Activated CD8-positive, alpha-beta T cell treated with anti-CD3 and anti-CD28 coated beads, Interleukin-2, amount 10 ng/mL, durations not matched to agents 7 days and 5 days (primary cell): Measurements from ENCODE around the gene ITPRIPL2. TPM values are rescaled to one million over a fixed set of nuclear protein-coding genes. Genes with fewer than 3 reads are reported as not detected.

Source experiments
- ATAC-seq: fragments of 150-1000 bp; cut with Tn5 transposase; one replicate; pipeline ENCODE4 v1.10.0; 2021; ENCODE audit warnings: moderate library complexity
- CTCF ChIA-PET: fragments of 350-600 bp; sonication (Branson Sonifier 250); formaldehyde crosslinking; loops from one replicate; lab custom pipeline; 2021; ENCODE audit warnings: antibody characterized with exemption; lab: Charles Lee
- POLR2A ChIA-PET: fragments of 350-600 bp; sonication (Branson Sonifier 250); formaldehyde crosslinking; loops from one replicate; lab custom pipeline; 2021; ENCODE audit warnings: antibody characterized with exemption; lab: Charles Lee
- DNase-seq: peaks from one replicate; pipeline ENCODE4 v3.0.0-alpha.2; 2020
- H3K27ac Mint-ChIP-seq: one replicate; pipeline ENCODE4 v1.8.0; 2021; ENCODE audit warnings: mild to moderate bottlenecking, mixed read lengths
- H3K27me3 Mint-ChIP-seq: one replicate; pipeline ENCODE4 v1.8.0; 2021; ENCODE audit warnings: low read depth, mixed read lengths
- H3K36me3 Mint-ChIP-seq: one replicate; pipeline ENCODE4 v1.8.0; 2021; ENCODE audit warnings: low read depth, mixed read lengths
- H3K4me1 Mint-ChIP-seq: one replicate; pipeline ENCODE4 v1.8.0; 2021; ENCODE audit warnings: low read depth, mixed read lengths
- H3K4me3 Mint-ChIP-seq: one replicate; pipeline ENCODE4 v1.8.0; 2021; ENCODE audit warnings: mild to moderate bottlenecking, mixed read lengths
- H3K9me3 Mint-ChIP-seq: one replicate; pipeline ENCODE4 v1.8.0; 2022; ENCODE audit warnings: mixed read lengths; ENCODE audit not compliant: insufficient read depth
- total RNA-seq, 2 experiments: library from RNA; stranded (reverse); gene quantifications; one replicate each; pipeline ENCODE4 v1.2.3, GENCODE V29; 2021

ITPRIPL2 gene
- 1 to 10 TPM; 2.3 TPM for total RNA-seq

DNA sequence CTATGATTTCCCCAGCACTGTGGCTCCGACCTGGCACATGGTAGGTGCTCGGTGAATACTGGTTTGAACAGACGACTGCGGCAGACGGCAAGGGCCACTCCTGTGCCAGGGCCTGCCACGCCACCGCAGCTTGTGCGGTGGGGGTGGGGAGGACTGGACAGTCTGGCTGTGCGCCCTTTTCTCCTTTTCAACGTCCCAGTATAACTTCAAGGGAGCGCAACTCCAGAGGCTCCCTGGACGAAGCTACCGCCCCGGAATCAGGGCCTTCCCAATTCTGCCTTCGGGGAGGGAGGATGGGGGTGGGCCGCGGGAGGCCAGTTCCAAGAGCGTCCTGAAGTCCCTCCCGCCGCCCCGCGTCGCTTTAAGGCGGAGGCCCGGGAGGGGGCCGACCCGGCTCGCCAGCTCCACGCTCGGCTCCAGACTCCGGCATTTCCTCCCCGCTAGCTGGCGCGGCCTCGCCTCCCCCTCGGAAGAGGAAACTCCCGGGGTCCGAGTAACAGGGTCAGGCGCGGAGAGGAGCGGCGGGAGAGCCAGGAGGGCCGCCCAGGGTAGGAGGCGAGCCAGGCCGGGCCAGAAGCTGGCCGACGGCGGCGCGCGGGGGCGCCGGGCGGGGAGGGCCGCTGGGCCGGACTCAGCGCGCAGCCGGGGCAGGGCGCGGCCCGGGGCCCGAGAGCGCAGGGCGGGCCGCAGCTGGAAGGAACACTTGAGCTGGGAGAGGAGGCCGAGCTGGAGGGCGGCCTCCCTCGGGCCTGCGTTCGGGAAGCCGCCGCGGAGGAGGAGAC lies at the start of gene ITPRIPL2:
ITPRIPL2 (plus strand) TSS at position 388 of the 782 bp plus-strand sequence. CDS start 498 bp downstream, outside the sequence.
- H3K27ac Mint-ChIP-seq, result peak within 1 kb of the TSS; percentile 28
- DNase-seq, result peak; percentile 24

DNA sequence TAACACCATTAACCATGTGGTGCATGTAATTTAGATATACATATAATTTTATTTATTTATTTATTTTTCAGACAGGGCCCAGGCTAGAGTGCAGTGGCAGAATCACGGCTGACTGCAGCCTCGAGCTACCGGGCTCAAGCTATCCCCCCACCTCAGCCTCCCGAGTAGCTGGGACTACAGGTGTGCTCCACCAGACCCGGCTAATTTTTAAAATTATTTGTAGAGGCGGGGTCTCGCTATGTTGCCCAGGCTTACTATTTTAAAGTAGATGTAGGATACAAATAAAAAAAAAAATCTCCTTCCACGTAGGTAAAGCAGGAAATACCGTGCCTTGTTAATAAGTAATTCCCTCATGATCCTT lies 46.8 kb upstream of the ITPRIPL2 start:
- peak overlapping the region; percentile 97 for H3K27ac Mint-ChIP-seq
- DNase-seq, result no peak
- peak overlapping the region; percentile 89 for H3K4me3 Mint-ChIP-seq
- no peaks in the 10 kb centered on the region for H3K27me3 Mint-ChIP-seq
- peaks cover 21% of the 10 kb centered on the region for H3K4me1 Mint-ChIP-seq
- no peaks in the 10 kb centered on the region for H3K36me3 Mint-ChIP-seq
- CTCF ChIA-PET, result interaction anchor here (1.0 kb wide), 3 partner anchors 19 to 488 kb away, joined by 3 to 7 read pairs (median 5); partner anchors contain the start of genes CCP110 and VPS35L
- no peaks in the 10 kb centered on the region for H3K9me3 Mint-ChIP-seq
- POLR2A ChIA-PET, result interaction anchor here (0.7 to 1.2 kb wide), 6 partner anchors 9 to 1675 kb away, joined by 3 to 4 read pairs (median 4); partner anchors contain the start of genes ARL6IP1, CCP110, RPS15A and THUMPD1
- ATAC-seq, result no peak

More for the DNA sequence above, at the start of gene ITPRIPL2:
- peaks cover 22% of the 10 kb centered on the region for H3K27me3 Mint-ChIP-seq
- no peaks in the 10 kb centered on the region for H3K9me3 Mint-ChIP-seq
- H3K36me3 Mint-ChIP-seq, result no peaks in the 10 kb centered on the region
- ChIA-PET POLR2A (no interaction called here), CTCF (no interaction called here)
- peaks cover 21% of the 10 kb centered on the region for H3K4me1 Mint-ChIP-seq
- ATAC-seq, result peak; percentile 54
- H3K4me3 Mint-ChIP-seq, result peak within 1 kb of the TSS; percentile 64

DNA sequence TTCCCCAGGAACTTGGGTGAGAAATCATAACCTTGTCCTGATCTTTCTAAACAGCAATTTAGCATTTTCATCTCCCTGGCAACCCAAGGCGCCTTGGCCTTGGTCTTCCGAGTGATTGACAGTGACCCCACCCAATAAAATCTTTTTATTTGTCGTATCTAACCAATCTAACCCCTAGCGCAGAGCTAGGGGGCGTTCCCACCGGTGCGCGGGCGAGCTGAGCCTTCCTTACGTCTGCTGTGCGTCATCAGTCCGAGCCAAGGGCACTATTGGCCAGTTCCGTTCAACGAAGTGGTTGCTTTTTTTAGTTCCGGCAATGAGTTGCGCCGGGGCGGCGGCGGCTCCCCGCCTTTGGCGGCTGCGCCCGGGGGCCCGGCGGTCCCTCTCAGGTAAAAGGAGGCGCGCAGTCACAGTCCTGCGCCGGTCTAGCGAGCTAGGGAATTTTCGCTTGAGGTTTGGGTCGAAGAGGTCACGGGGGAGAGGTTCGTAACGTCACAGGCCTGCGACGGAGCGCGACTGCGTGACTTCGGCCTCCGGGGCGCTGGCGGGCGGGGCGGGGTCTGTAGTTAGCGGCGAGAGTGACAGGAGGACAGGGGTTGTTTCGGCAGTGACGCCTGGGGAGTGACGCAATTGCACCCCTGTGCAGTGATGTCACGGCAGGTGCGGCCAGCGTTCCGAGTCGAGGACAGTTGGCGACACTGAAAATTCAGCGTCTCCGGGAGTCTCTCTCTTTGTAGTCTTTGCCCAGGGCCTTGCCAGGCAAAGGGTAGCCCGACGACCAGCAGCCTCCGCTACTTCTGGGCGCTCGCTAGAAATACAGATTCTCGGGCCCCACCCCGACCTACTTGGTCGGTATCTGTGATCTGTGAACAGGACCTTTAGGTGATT lies 46.2 kb upstream of the ITPRIPL2 start, which contains the start of gene COQ7:
COQ7 (plus strand) TSS at position 266 of the 888 bp plus-strand sequence; CDS start at position 317, 51 bp downstream.
- ChIA-PET POLR2A (interaction anchor here (0.7 to 1.2 kb wide), 6 partner anchors 9 to 1674 kb away, joined by 3 to 4 read pairs (median 4); partner anchors contain the start of genes ARL6IP1, CCP110, RPS15A and THUMPD1), CTCF (interaction anchor here (0.7 to 1.0 kb wide), 5 partner anchors 18 to 488 kb away, joined by 3 to 7 read pairs (median 3); partner anchors contain the start of genes CCP110 and VPS35L)
- Mint-ChIP-seq H3K27ac (peak within 1 kb of the TSS; percentile 97), H3K27me3 (no peaks in the 10 kb centered on the region), H3K36me3 (no peaks in the 10 kb centered on the region), H3K9me3 (no peaks in the 10 kb centered on the region), H3K4me3 (peak within 1 kb of the TSS; percentile 89), H3K4me1 (peaks cover 21% of the 10 kb centered on the region)
- peak; percentile 94 for ATAC-seq
- DNase-seq, result peak; percentile 99

DNA sequence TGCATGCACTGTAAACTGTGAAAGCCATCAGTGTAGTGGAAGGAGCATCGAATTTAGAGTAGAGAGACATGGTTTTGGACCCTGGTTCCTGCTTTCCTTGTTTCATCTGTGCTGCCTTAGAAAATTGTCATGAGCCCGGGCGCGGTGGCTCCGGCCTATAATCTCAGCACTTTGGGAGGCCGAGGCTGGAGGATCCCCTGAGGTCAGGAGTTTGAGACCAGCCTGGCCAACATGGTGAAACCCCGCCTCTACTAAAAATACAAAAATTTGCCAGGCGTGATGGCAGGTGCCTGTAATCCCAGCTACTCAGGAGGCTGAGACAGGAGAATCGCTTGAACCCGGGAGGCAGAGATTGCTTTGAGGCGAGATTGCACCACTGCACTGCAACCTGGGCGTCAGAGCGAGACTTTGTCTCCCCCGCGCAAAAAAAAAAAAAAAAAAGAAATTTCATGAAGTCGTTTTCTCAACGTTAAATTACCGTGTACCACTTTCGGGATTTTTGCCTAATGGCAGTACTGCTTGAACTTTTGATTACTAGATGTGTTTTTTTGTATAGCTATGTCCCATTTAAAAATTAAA lies 45.4 kb upstream of the ITPRIPL2 start:
- CTCF ChIA-PET, result interaction anchor here (0.6 to 1.0 kb wide), 3 partner anchors 17 to 450 kb away, joined by 3 read pairs; no protein-coding TSS in a partner anchor
- Mint-ChIP-seq H3K4me3 (peak overlapping the region; percentile 89), H3K36me3 (no peaks in the 10 kb centered on the region), H3K27ac (peak overlapping the region; percentile 97), H3K4me1 (peaks cover 21% of the 10 kb centered on the region), H3K9me3 (no peaks in the 10 kb centered on the region), H3K27me3 (no peaks in the 10 kb centered on the region)
- POLR2A ChIA-PET, result interaction anchor here (0.6 to 1.2 kb wide), 3 partner anchors 19 to 487 kb away, joined by 3 to 4 read pairs (median 4); partner anchors contain the start of genes CCP110 and VPS35L
- ATAC-seq, result no peak
- DNase-seq, result no peak

DNA sequence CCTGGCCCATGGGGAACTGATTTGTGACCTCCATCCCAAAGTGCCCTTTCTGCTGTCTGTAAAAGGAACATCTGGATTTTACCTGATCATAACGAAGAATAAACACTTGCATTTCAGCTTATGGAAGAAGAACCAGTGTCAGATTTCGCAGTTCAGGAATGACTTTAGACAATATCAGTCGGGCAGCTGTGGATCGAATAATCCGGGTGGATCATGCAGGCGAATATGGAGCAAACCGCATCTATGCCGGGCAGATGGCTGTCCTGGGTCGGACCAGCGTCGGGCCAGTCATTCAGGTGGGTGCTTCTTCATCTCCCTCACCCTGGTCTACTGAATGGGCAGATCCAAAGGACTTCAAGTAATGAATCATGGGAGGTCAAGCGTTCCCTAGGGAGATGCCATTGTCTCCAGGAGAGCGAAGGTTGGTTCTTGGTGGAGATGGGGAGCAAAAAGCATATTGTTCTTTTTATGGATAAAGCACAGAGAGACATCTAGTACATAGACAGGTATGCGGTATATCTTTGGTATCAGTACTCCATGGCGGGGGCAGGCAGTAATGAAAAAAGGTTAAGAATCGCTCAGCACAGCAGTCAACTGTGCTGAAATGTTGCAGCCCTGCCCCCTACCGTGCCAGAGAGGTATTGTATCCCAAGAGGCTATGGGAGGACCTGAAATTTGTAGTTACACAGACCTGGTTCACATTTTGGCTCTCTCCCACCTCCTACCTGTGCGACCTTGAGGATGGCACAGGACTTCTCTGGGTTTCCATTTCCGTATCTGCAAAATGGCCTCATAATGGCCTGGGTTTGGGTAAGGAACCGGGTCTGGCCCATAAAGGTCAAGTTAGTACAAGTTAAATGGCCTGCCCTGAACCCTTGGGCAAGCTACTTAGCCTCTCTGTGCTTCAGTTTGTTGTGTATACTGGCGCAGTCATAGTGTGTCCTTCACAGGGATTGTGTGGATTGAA lies 41.7 kb upstream of the ITPRIPL2 start:
- no peaks in the 10 kb centered on the region for H3K9me3 Mint-ChIP-seq
- no peak overlapping the region for H3K4me3 Mint-ChIP-seq
- ChIA-PET POLR2A (no interaction called here), CTCF (interaction anchor here (1.0 to 1.3 kb wide), 3 partner anchors 9 to 89 kb away, joined by 3 to 7 read pairs (median 4); partner anchors contain the start of gene TMC7)
- H3K27me3 Mint-ChIP-seq, result no peaks in the 10 kb centered on the region
- ATAC-seq (no peak), DNase-seq (peak; percentile 72)
- peaks cover 9% of the 10 kb centered on the region for H3K36me3 Mint-ChIP-seq
- peaks cover 16% of the 10 kb centered on the region for H3K4me1 Mint-ChIP-seq
- no peak overlapping the region for H3K27ac Mint-ChIP-seq

DNA sequence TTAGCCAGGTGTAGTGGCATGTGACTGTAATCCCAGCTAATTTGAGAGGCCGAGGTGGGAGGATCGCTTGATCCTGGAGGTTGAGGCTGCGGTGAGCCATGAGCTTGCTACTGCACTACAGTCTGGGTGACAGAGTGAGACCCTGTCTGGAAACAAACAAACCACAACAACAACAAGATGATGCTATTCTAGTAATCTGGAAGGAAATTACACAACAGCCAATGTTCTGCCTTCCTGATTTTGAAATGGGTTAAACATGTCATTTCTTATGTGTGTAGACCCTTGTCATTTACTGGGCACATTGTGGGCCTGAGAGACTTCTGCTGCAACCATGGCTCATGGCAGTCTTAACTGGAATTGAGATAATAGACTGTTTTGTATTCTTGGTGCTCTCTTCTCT lies 40.4 kb upstream of the ITPRIPL2 start:
- no peak overlapping the region for H3K27ac Mint-ChIP-seq
- H3K9me3 Mint-ChIP-seq, result no peaks in the 10 kb centered on the region
- no peak overlapping the region for H3K4me3 Mint-ChIP-seq
- ATAC-seq (no peak), DNase-seq (no peak)
- CTCF ChIA-PET, result interaction anchor here (1.2 to 1.3 kb wide), 2 partner anchors 13 to 90 kb away, joined by 4 to 7 read pairs; partner anchors contain the start of gene TMC7
- peaks cover 9% of the 10 kb centered on the region for H3K4me1 Mint-ChIP-seq
- H3K36me3 Mint-ChIP-seq, result peaks cover 9% of the 10 kb centered on the region
- H3K27me3 Mint-ChIP-seq, result no peaks in the 10 kb centered on the region
- POLR2A ChIA-PET, result no interaction called here

DNA sequence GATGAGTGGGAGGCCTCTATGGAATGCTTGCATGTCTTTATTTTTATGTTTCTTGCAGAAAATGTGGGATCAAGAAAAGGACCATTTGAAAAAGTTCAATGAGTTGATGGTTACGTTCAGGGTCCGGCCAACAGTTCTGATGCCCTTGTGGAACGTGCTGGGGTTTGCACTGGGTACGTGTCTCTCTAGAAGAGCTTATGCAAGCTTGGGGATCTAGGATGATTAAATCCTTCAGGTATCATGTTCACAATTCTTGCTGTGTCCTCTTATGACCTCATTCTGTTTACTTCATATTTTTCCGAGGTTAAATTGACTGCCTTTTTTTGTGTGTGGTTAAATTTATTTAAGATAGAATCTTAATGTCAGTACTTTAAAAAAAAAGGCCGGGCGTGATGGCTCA lies 39.9 kb upstream of the ITPRIPL2 start:
- Mint-ChIP-seq H3K27ac (no peak overlapping the region), H3K9me3 (no peaks in the 10 kb centered on the region), H3K36me3 (peaks cover 12% of the 10 kb centered on the region), H3K4me1 (peaks cover 4% of the 10 kb centered on the region), H3K4me3 (no peak overlapping the region), H3K27me3 (no peaks in the 10 kb centered on the region)
- DNase-seq (no peak), ATAC-seq (no peak)
- CTCF ChIA-PET, result no interaction called here
- POLR2A ChIA-PET, result no interaction called here

DNA sequence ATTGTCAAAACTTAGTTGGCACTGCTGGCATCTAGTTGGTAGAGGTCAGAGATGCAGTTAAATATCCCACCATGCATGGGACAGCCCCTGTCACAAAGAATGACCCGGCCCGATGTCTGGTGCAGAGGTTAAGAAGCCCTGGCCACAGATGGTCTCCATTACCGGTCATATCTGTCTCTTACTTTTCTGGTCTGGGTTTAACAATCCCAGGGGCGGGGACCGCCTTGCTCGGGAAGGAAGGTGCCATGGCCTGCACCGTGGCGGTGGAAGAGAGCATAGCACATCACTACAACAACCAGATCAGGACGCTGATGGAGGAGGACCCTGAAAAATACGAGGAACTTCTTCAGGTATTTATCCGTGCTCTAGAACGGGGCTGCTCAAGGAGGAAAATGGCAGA lies 38.3 kb upstream of the ITPRIPL2 start:
- Mint-ChIP-seq H3K27ac (no peak overlapping the region), H3K9me3 (no peaks in the 10 kb centered on the region), H3K4me1 (no peaks in the 10 kb centered on the region), H3K27me3 (no peaks in the 10 kb centered on the region), H3K4me3 (no peak overlapping the region), H3K36me3 (peaks cover 17% of the 10 kb centered on the region)
- CTCF ChIA-PET, result no interaction called here
- no peak for ATAC-seq
- POLR2A ChIA-PET, result interaction anchor here (1.3 kb wide), 1 partner anchor 8 kb away, joined by 4 read pairs; the partner anchor contains the start of gene COQ7
- no peak for DNase-seq

DNA sequence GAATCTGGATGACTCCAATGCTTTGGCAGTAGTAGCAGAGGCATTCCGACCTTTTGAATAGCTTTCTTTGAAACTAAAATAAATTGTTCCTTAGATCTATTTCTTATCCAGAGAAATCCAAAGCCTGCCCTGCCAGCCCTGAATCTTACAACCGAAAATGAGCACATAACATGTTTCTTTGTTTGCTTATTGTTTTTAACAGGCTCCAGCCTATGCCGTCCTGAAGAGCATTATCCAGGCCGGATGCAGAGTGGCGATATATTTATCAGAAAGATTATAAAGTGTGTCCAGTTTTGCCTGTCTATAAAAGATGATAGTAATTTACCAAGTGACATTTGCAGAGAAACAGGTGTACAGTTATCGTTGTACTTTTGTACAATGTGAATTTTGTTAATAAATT lies 35.9 kb upstream of the ITPRIPL2 start:
- POLR2A ChIA-PET, result no interaction called here
- no peaks in the 10 kb centered on the region for H3K9me3 Mint-ChIP-seq
- H3K27ac Mint-ChIP-seq, result no peak overlapping the region
- H3K4me3 Mint-ChIP-seq, result no peak overlapping the region
- CTCF ChIA-PET, result interaction anchor here (1.9 kb wide), 1 partner anchor 8 kb away, joined by 13 read pairs; no protein-coding TSS in a partner anchor
- ATAC-seq (no peak), DNase-seq (no peak)
- no peaks in the 10 kb centered on the region for H3K27me3 Mint-ChIP-seq
- no peaks in the 10 kb centered on the region for H3K4me1 Mint-ChIP-seq
- peaks cover 30% of the 10 kb centered on the region for H3K36me3 Mint-ChIP-seq

DNA sequence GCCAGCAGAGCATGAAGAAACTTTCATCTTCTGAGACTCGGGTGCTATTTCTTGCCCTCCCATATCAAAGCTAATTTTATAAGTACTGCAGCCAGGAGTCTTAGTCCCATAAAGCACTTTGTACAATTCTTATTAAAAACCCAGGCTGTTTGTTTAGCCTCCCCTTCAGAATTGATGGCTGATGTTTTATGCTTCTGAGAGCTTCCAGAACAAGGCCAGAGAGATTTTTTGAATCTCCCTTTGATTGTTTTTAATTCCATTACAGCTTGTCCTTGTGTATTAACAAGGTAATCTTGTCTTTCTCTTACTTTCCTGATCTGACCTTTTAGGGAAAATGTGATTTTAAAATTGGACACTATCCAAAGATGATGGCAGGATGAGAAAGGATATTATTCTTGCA lies 30.1 kb upstream of the ITPRIPL2 start:
- peaks cover 9% of the 10 kb centered on the region for H3K27me3 Mint-ChIP-seq
- peaks cover 19% of the 10 kb centered on the region for H3K36me3 Mint-ChIP-seq
- no peak for DNase-seq
- H3K9me3 Mint-ChIP-seq, result no peaks in the 10 kb centered on the region
- ChIA-PET CTCF (interaction anchor here (4.4 kb wide), 1 partner anchor 419 kb away, joined by 42 read pairs; no protein-coding TSS in a partner anchor), POLR2A (no interaction called here)
- H3K4me1 Mint-ChIP-seq, result peaks cover 7% of the 10 kb centered on the region
- H3K27ac Mint-ChIP-seq, result no peak overlapping the region
- H3K4me3 Mint-ChIP-seq, result no peak overlapping the region
- ATAC-seq, result no peak
